Kidney (tissue), 14 donors: ENCODE measurements around the gene AKR7A3. TPM values are rescaled to one million over a fixed set of nuclear protein-coding genes. Genes with fewer than 3 reads are reported as not detected.
"Not testable (repeated sequence)": the region's sequence is repeated elsewhere in the genome, so short reads cannot be mapped to it uniquely, and the experiment has no call there.

Source experiments
- DNase-seq, 5 donors: peaks; one replicate each; pipeline ENCODE4 v3.0.0-alpha.2; 2013 to 2020
- FAIRE-seq: peaks from 2 replicates; lab custom pipeline; 2012; peaks lifted over from hg19 to GRCh38; lab: Jason Lieb, UNC
- H3K27ac ChIP-seq, 2 donors: one replicate each; pipeline ENCODE4 v1.7.0; 2013; ENCODE audit warnings: low read depth in 2 of 2, low read length in 2 of 2, inconsistent platforms in 1 of 2
- H3K27me3 ChIP-seq: one replicate; pipeline ENCODE4 v1.7.1; 2013; ENCODE audit warnings: low read length, inconsistent platforms; ENCODE audit not compliant: control insufficient read depth, insufficient read depth
- H3K36me3 ChIP-seq, 3 donors: one replicate each; pipeline versions ENCODE4 v1.7.0 to v1.7.1; 2013; ENCODE audit warnings: low read length in 3 of 3, control low read depth in 1 of 3, inconsistent platforms in 1 of 3; ENCODE audit not compliant: insufficient read depth in 3 of 3, control insufficient read depth in 2 of 3
- H3K4me1 ChIP-seq, 3 donors: one replicate each; pipeline versions ENCODE4 v1.7.0 to v1.7.1; 2013; ENCODE audit warnings: low read length in 3 of 3, inconsistent platforms in 1 of 3, low read depth in 1 of 3; ENCODE audit not compliant: control insufficient read depth in 2 of 3, insufficient read depth in 2 of 3
- H3K4me3 ChIP-seq, 3 donors: one replicate each; pipeline versions ENCODE4 v1.7.0 to v1.8.1; 2013; ENCODE audit warnings: low read length in 3 of 3, control low read depth in 1 of 3, inconsistent platforms in 1 of 3
- H3K9ac ChIP-seq, 3 donors: one replicate each; pipeline versions ENCODE4 v1.7.0 to v1.7.1; 2013; ENCODE audit warnings: low read length in 3 of 3, control low read depth in 1 of 3, inconsistent platforms in 1 of 3
- H3K9me3 ChIP-seq, 3 donors: one replicate each; pipeline versions ENCODE4 v1.7.0 to v1.7.1; 2013; ENCODE audit warnings: low read length in 3 of 3, control low read depth in 1 of 3, inconsistent platforms in 1 of 3; ENCODE audit not compliant: control insufficient read depth in 2 of 3, insufficient read depth in 1 of 3
- CTCF ChIP-seq: IDR thresholded peaks from 3 replicates; pipeline ENCODE4 v1.5.1; 2012; ENCODE audit warnings: mild to moderate bottlenecking, moderate library complexity, borderline replicate concordance; ENCODE audit not compliant: insufficient read depth; ENCODE audit errors: extremely low read depth
- intact Hi-C: fragments of 100-400 bp; cut with DNase I; formaldehyde crosslinking; loops from one replicate; pipeline ENCODE4 v1.11.1; 2022
- polyA plus RNA-seq: library from polyadenylated mRNA; stranded (reverse); fragments of 350-450 nt; fragmentation: Illumina TruSeq; extraction: RNeasy Lipid Tissue Mini Kit (QIAGEN cat#74804); gene quantifications from one replicate; pipeline ENCODE4 v1.2.3, GENCODE V29; 2014; ENCODE audit warnings: low read depth, low replicate concordance; ENCODE audit not compliant: insufficient read depth
- total RNA-seq: library from RNA; stranded (reverse); fragmentation: NEBNext Ultra II Directional; extraction: Animal tissue kit (Norgen Biotek cat#: 25700); gene quantifications from one replicate; pipeline ENCODE4 v1.2.1, GENCODE V29; 2021
- donor health status: control.
- donor health status: control.
- donor health status: control.
- donor health status: control.
- donor health status: control.
- donor health status: DM: yes; HTN: yes; CAD: no.
- donor health status: Normal renal cell carcinoma (clear cell type).

Gene AKR7A3
- total and polyA plus RNA-seq, 2 donors from 2014 or later = 6.2 to 108 TPM

- Histone ChIP-seq H3K4me3 (peak overlapping the region in 2 of 3 donors; percentile 62 to 67), H3K9me3 (no peaks in the 10 kb centered on the region), H3K27ac (peak overlapping the region; percentile 40 to 81), H3K4me1 (peaks cover 0 to 4% (median 3%) of the 10 kb centered on the region in 3 donors), H3K9ac (peak overlapping the region in 1 of 3 donors; percentile 65), H3K36me3 (peaks cover 0 to 5% (median 3%) of the 10 kb centered on the region in 3 donors), H3K27me3 (no peaks in the 10 kb centered on the region)
- TF ChIP-seq CTCF = no peak
- DNase-seq (no peak), FAIRE-seq (no peak)
- intact Hi-C loops = no loop called here
Measured at GRCh38 chr1:19287436-19288185, 959 bp downstream of the AKR7A3 start.

GRCh38 chr1:19285807-19286206, 2.8 kb downstream of the AKR7A3 start:
- H3K27me3 ChIP-seq, H3K4me1 ChIP-seq, H3K9me3 ChIP-seq, H3K4me3 ChIP-seq, H3K36me3 ChIP-seq, H3K9ac ChIP-seq, FAIRE-seq, DNase-seq, H3K27ac ChIP-seq, intact Hi-C loops: not testable (repeated sequence)

GRCh38 chr1:19285366-19285765, 3.2 kb downstream of the AKR7A3 start:
- intact Hi-C loops, H3K4me1 ChIP-seq, H3K4me3 ChIP-seq, DNase-seq, H3K9ac ChIP-seq, H3K27me3 ChIP-seq, FAIRE-seq, H3K9me3 ChIP-seq, H3K27ac ChIP-seq, H3K36me3 ChIP-seq: not testable (repeated sequence)

GRCh38 chr1:19284881-19285280, 3.7 kb downstream of the AKR7A3 start:
- no peak overlapping the region for H3K9ac ChIP-seq
- intact Hi-C loops = no loop called here
- no peak for DNase-seq
- H3K27me3 ChIP-seq = no peaks in the 10 kb centered on the region
- peaks cover 0 to 6% (median 5%) of the 10 kb centered on the region in 3 donors for H3K36me3 ChIP-seq
- no peaks in the 10 kb centered on the region for H3K9me3 ChIP-seq
- H3K27ac ChIP-seq = no peak overlapping the region
- TF ChIP-seq CTCF = no peak
- H3K4me3 ChIP-seq = no peak overlapping the region
- H3K4me1 ChIP-seq = peaks cover 0 to 4% (median 3%) of the 10 kb centered on the region in 3 donors
- no peak for FAIRE-seq
